Naive thymus-derived CD8-positive, alpha-beta T cell (primary cell): ENCODE data around the gene NOA1. TPM values are rescaled to one million over a fixed set of nuclear protein-coding genes. Genes with fewer than 3 reads are reported as not detected.

Experiments
- ATAC-seq, 2 donors: fragments of 150-1000 bp; cut with Tn5 transposase in 1 of 2; sonication (Bioruptor Pico), chemical (Tn5 transposase) in 1 of 2; 1 replicate in 1 of 2; 2 replicates in 1 of 2; pipeline ENCODE4 v1.10.0; 2021; ENCODE audit warnings: mild to moderate bottlenecking in 2 of 2, moderate library complexity in 2 of 2
- POLR2A ChIA-PET: fragments of 350-600 bp; sonication (Branson Sonifier 250); formaldehyde crosslinking; loops from one replicate; lab custom pipeline; 2021; ENCODE audit warnings: antibody characterized with exemption; lab: Charles Lee
- DNase-seq, 10 donors: peaks; one replicate each; pipeline versions ENCODE4 v3.0.0 to v3.0.0-alpha.2; 2020 to 2022
- H3K27ac Mint-ChIP-seq, 10 donors: one replicate each; pipeline ENCODE4 v1.8.0; 2020 to 2022; ENCODE audit warnings: mild to moderate bottlenecking in 10 of 10, mixed read lengths in 10 of 10, moderate library complexity in 4 of 10, inconsistent platforms in 1 of 10
- H3K27me3 Mint-ChIP-seq, 5 donors: one replicate each; pipeline ENCODE4 v1.8.0; 2021 to 2022; ENCODE audit warnings: mixed read lengths in 5 of 5
- H3K36me3 Mint-ChIP-seq, 3 donors: one replicate each; pipeline ENCODE4 v1.8.0; 2020 to 2022; ENCODE audit warnings: mixed read lengths in 3 of 3, mild to moderate bottlenecking in 2 of 3, inconsistent platforms in 1 of 3
- H3K4me1 Mint-ChIP-seq, 4 donors: one replicate each; pipeline ENCODE4 v1.8.0; 2021 to 2022; ENCODE audit warnings: mixed read lengths in 4 of 4
- H3K4me3 Mint-ChIP-seq, 10 donors: one replicate each; pipeline ENCODE4 v1.8.0; 2020 to 2022; ENCODE audit warnings: mild to moderate bottlenecking in 10 of 10, mixed read lengths in 10 of 10, moderate library complexity in 6 of 10, inconsistent platforms in 1 of 10
- H3K9me3 Mint-ChIP-seq, 9 donors: one replicate each; pipeline ENCODE4 v1.8.0; 2020 to 2022; ENCODE audit warnings: mixed read lengths in 9 of 9, mild to moderate bottlenecking in 3 of 9, inconsistent platforms in 1 of 9, moderate library complexity in 1 of 9
- polyA plus RNA-seq, 3 donors: library from polyadenylated mRNA; unstranded; fragments of 300-500 nt; fragmentation: Illumina TruSeq; gene quantifications; one replicate each; pipeline ENCODE4 v1.2.3, GENCODE V29; 2021
- total RNA-seq, 8 experiments: library from RNA in 2 of 8; stranded (reverse) in 2 of 8; gene quantifications; one replicate each; pipeline ENCODE4 v1.2.3 and lab custom pipeline; 2021 to 2026

The NOA1 gene
- total and polyA plus RNA-seq, 5 experiments from 2014 or later, result 17.8 to 24.6 (median 21.5) TPM

GRCh38 chr4:56979421-56980072, 2.1 kb upstream of the NOA1 start:
- POLR2A ChIA-PET, result interaction anchor here (0.6 to 5.2 kb wide), 8 partner anchors 13 to 592 kb away, joined by 3 to 154 read pairs (median 4); partner anchors contain the start of genes AASDH, PAICS, PPAT and REST
- peak in 4 of 10 donors; percentile 11 to 32 (median 18) for DNase-seq
- Mint-ChIP-seq H3K4me1 (peaks cover 17 to 79% (median 63%) of the 10 kb centered on the region in 4 donors), H3K4me3 (peak overlapping the region; percentile 98 to 100 (median 99)), H3K27me3 (no peaks in the 10 kb centered on the region), H3K36me3 (peaks cover 0 to 31% (median 5%) of the 10 kb centered on the region in 3 donors), H3K27ac (peak overlapping the region; percentile 96 to 99 (median 98)), H3K9me3 (no peaks in the 10 kb centered on the region)
- no peak for ATAC-seq

DNA sequence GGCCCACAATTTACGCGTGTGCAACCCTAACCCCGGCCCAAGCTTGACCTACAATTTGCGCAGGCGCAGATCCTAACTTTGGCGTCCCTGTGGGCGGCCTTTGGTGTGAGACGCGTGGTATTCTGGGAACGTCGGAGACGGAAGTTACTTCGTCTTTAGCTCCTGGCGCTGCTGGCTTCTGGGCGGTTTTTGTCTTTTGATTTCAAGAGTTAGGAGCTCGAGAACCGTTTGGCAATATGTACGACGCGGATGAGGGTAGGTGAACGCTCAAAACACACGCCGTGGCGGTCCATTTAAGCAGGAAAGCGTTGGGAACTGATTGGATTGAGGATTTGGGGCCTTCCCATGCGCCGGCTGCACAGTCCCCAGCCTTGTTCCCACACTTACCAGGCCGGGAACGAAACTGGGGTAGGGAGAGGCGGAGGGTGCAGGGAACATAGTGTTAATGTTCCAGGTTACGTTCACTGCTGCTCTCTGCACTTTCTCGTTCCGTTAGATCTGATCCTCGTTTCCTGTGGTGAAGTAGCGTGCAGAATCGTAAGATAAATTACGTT, 1.4 kb upstream of the NOA1 start, which contains the start of gene POLR2B:
TSS of gene POLR2B (plus strand) at position 147 of the 554 bp plus-strand sequence. CDS start at position 237, 90 bp downstream.
- peak; percentile 38 to 45 for ATAC-seq
- H3K4me1 Mint-ChIP-seq, result peaks cover 19 to 77% (median 61%) of the 10 kb centered on the region in 4 donors

DNA sequence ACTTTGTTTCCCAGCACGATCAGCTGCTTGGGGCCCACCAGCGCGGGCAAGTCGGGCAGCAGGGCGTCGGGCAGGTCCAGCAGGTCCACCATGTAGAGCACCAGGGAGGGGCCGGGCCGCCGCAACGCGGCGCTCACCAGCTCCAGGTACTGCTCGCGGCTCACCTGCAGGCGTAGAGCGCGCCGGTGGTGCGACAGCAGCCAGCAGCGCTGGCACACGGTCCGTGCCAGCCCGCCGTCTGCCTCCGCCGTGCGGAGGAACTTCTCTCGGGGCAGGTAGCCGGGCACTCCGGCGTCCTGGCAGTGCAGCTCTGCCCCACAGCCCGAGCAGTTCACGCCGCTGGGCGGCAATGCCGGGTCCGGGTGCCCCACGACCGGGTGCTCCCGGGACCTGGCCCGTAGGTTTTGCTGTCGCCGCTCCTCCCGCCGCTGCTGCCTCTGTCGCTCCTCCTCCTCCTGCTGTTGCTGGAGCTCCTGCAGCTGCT, 527 bp downstream of the NOA1 start:
- POLR2A ChIA-PET, result interaction anchor here (0.8 to 5.2 kb wide), 11 partner anchors 9 to 1029 kb away, joined by 3 to 154 read pairs (median 8); partner anchors contain the start of genes AASDH, CEP135, PAICS and PPAT
- H3K27me3 Mint-ChIP-seq, result no peaks in the 10 kb centered on the region
- ATAC-seq (peak; percentile 49 to 50), DNase-seq (peak in 9 of 10 donors; percentile 30 to 68 (median 50))
- H3K4me3 Mint-ChIP-seq, result peak overlapping the region; percentile 98 to 100 (median 99)
- peak overlapping the region; percentile 95 to 99 (median 97) for H3K27ac Mint-ChIP-seq
- H3K9me3 Mint-ChIP-seq, result peaks cover 0 to 20% (median 3%) of the 10 kb centered on the region in 9 donors
- peaks cover 20 to 39% (median 28%) of the 10 kb centered on the region in 3 donors for H3K36me3 Mint-ChIP-seq
- peaks cover 16 to 74% (median 59%) of the 10 kb centered on the region in 4 donors for H3K4me1 Mint-ChIP-seq

More for the DNA sequence above, 1.4 kb upstream of the NOA1 start, which contains the start of gene POLR2B:
- Mint-ChIP-seq H3K27me3 (no peaks in the 10 kb centered on the region), H3K9me3 (peaks cover 0 to 2% (median 0%) of the 10 kb centered on the region in 9 donors), H3K27ac (peak within 1 kb of the TSS; percentile 96 to 99 (median 98)), H3K4me3 (peak within 1 kb of the TSS; percentile 98 to 100 (median 99)), H3K36me3 (peaks cover 3 to 32% (median 8%) of the 10 kb centered on the region in 3 donors)
- POLR2A ChIA-PET, result interaction anchor here (0.7 to 5.2 kb wide), 14 partner anchors 12 to 1031 kb away, joined by 3 to 154 read pairs (median 4); partner anchors contain the start of genes AASDH, CEP135, PAICS and PPAT
- peak; percentile 63 to 91 (median 74) for DNase-seq

DNA sequence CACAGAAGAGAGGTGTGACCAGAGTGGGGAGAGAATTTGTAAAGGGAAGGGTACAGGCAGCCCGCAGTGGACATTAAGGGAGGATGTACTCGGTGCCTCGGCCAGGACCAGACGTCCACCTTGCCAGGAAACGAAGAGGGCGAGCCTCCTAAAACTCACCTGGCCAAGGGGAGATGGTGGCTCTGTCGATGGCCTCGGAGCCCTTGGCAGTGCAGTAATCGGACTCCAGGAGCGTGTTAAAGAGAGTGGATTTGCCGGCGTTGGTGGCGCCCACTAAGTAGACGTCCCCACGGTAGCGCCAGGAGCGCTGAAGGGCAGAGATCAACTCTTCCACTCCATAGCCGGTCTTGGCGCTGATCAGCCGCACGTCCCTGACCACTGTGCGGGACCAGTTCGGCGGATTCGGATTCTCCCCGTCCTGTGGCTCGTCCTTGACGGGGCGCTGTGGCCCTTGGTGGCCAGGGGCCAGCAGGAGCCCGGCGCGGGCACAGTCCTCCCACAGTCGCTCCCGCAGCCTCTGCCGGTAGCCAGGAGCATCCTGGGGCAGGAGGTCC, 1.0 kb downstream of the NOA1 start:
- POLR2A ChIA-PET, result interaction anchor here (1.3 to 5.2 kb wide), 6 partner anchors 15 to 540 kb away, joined by 5 to 154 read pairs (median 12); partner anchors contain the start of genes PAICS, PPAT and REST
- Mint-ChIP-seq H3K4me1 (peaks cover 12 to 72% (median 55%) of the 10 kb centered on the region in 4 donors), H3K9me3 (peaks cover 0 to 20% (median 3%) of the 10 kb centered on the region in 9 donors), H3K27ac (peak overlapping the region; percentile 37 to 91 (median 73)), H3K4me3 (peak overlapping the region; percentile 98 to 100 (median 99)), H3K36me3 (peaks cover 20 to 40% (median 32%) of the 10 kb centered on the region in 3 donors), H3K27me3 (no peaks in the 10 kb centered on the region)
- ATAC-seq (no peak), DNase-seq (no peak)

DNA sequence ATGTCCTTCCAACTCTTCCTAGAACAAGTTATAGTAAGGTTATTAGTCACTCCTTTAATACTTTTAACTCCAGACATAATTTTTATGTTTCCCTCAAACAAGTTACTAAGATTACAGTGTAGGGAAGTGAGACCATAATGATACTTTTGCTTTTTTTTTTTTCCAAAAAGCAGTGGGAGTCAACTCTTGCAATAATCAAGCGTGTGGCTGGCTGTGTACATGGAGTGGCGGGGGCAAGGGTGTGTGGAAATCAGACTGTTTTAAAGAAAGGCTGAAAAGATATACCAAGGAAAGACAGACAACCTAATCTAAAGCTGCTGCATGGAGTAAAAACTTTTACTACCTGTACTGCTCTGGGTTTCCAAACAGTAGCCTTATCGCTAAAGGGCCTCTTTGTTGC, 4.1 kb downstream of the NOA1 start:
- H3K9me3 Mint-ChIP-seq, result peaks cover 0 to 20% (median 3%) of the 10 kb centered on the region in 9 donors
- ATAC-seq (no peak), DNase-seq (no peak)
- peaks cover 12 to 46% (median 40%) of the 10 kb centered on the region in 4 donors for H3K4me1 Mint-ChIP-seq
- peak overlapping the region in 1 of 10 donors; percentile 67 for H3K4me3 Mint-ChIP-seq
- POLR2A ChIA-PET, result no interaction called here
- no peaks in the 10 kb centered on the region for H3K27me3 Mint-ChIP-seq
- peaks cover 20 to 60% (median 35%) of the 10 kb centered on the region in 3 donors for H3K36me3 Mint-ChIP-seq
- H3K27ac Mint-ChIP-seq, result no peak overlapping the region

DNA sequence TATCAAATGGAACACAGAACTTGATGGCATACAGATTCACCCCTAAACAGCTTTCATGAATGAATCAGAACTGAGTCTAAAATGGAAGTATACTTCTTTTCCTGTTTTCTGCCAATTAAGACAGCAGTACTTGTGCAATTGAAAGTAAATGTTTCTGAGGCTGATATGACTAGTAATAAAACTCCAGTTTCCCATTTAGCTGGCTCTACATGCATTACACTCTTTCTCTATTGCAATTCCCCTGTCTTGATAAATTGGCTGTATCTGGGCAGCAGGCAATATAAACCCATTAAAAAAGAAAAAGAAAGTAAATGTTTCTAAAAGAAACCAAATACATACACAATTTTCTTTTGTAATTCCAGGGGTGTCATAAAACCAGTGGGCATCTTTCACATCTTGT, 4.6 kb downstream of the NOA1 start:
- Mint-ChIP-seq H3K36me3 (peaks cover 20 to 63% (median 35%) of the 10 kb centered on the region in 3 donors), H3K4me1 (peaks cover 12 to 46% (median 39%) of the 10 kb centered on the region in 4 donors), H3K4me3 (no peak overlapping the region), H3K27ac (no peak overlapping the region), H3K9me3 (peaks cover 0 to 20% (median 3%) of the 10 kb centered on the region in 9 donors), H3K27me3 (no peaks in the 10 kb centered on the region)
- ATAC-seq (no peak), DNase-seq (no peak)
- POLR2A ChIA-PET, result no interaction called here

GRCh38 chr4:56972389-56972788, 5.0 kb downstream of the NOA1 start:
- DNase-seq (no peak), ATAC-seq (no peak)
- Mint-ChIP-seq H3K27me3 (no peaks in the 10 kb centered on the region), H3K27ac (peak overlapping the region in 1 of 10 donors; percentile 19), H3K4me3 (peak overlapping the region in 2 of 10 donors; percentile 12 to 51), H3K36me3 (peaks cover 20 to 67% (median 35%) of the 10 kb centered on the region in 3 donors), H3K9me3 (peaks cover 0 to 20% (median 3%) of the 10 kb centered on the region in 9 donors), H3K4me1 (peaks cover 10 to 46% (median 36%) of the 10 kb centered on the region in 4 donors)
- POLR2A ChIA-PET, result no interaction called here

GRCh38 chr4:56971383-56971782, 6.0 kb downstream of the NOA1 start:
- POLR2A ChIA-PET, result no interaction called here
- H3K9me3 Mint-ChIP-seq, result peaks cover 0 to 20% (median 3%) of the 10 kb centered on the region in 9 donors
- no peak for ATAC-seq
- DNase-seq, result no peak
- H3K27ac Mint-ChIP-seq, result no peak overlapping the region
- H3K36me3 Mint-ChIP-seq, result peaks cover 20 to 77% (median 35%) of the 10 kb centered on the region in 3 donors
- peaks cover 8 to 45% (median 32%) of the 10 kb centered on the region in 4 donors for H3K4me1 Mint-ChIP-seq
- H3K4me3 Mint-ChIP-seq, result no peak overlapping the region
- no peaks in the 10 kb centered on the region for H3K27me3 Mint-ChIP-seq

- H3K27ac Mint-ChIP-seq, result no peak overlapping the region
- H3K27me3 Mint-ChIP-seq, result no peaks in the 10 kb centered on the region
- ATAC-seq (no peak), DNase-seq (no peak)
- POLR2A ChIA-PET, result interaction anchor here (1.9 to 4.7 kb wide), 2 partner anchors 17 to 52 kb away, joined by 4 to 17 read pairs; partner anchors contain the start of genes NOA1 and POLR2B
- H3K4me3 Mint-ChIP-seq, result no peak overlapping the region
- H3K9me3 Mint-ChIP-seq, result no peaks in the 10 kb centered on the region
- H3K36me3 Mint-ChIP-seq, result peaks cover 4 to 46% (median 8%) of the 10 kb centered on the region in 3 donors
- peaks cover 0 to 2% (median 0%) of the 10 kb centered on the region in 4 donors for H3K4me1 Mint-ChIP-seq
Measured at GRCh38 chr4:56961107-56961500, 16.3 kb downstream of the NOA1 start.

GRCh38 chr4:56959100-56959499, 18.3 kb downstream of the NOA1 start:
- peaks cover 0 to 28% (median 6%) of the 10 kb centered on the region in 3 donors for H3K36me3 Mint-ChIP-seq
- no peaks in the 10 kb centered on the region for H3K27me3 Mint-ChIP-seq
- POLR2A ChIA-PET, result interaction anchor here (4.7 kb wide), 1 partner anchor 19 kb away, joined by 17 read pairs; the partner anchor contains the start of genes NOA1 and POLR2B
- H3K4me1 Mint-ChIP-seq, result peaks cover 0 to 2% (median 0%) of the 10 kb centered on the region in 4 donors
- no peaks in the 10 kb centered on the region for H3K9me3 Mint-ChIP-seq
- H3K27ac Mint-ChIP-seq, result no peak overlapping the region
- DNase-seq, result no peak
- H3K4me3 Mint-ChIP-seq, result no peak overlapping the region
- ATAC-seq, result no peak

DNA sequence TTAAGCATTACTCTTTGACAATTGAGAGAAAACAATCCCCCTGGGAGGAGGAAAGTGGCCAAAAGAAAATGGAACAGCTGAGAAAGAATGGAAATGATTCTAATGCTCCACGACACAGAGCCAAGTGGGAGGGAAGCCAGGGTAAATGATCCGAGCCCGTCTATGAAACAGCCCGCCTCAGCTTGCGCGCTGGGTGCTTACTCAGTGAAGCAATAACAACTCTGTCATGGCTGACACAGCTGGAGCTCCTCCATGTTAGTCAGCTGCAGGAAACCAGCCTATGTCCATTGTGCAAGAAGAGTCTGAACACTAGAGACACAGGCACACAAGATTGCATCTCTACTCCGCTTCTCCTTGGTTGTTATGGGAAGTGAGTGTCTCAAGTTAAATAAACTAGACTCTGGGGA, 19.3 kb downstream of the NOA1 start:
- POLR2A ChIA-PET, result no interaction called here
- no peak for ATAC-seq

More for the DNA sequence above, 19.3 kb downstream of the NOA1 start:
- H3K27ac Mint-ChIP-seq, result peak overlapping the region in 1 of 10 donors; percentile 14
- peaks cover 0 to 2% (median 0%) of the 10 kb centered on the region in 4 donors for H3K4me1 Mint-ChIP-seq
- DNase-seq, result no peak
- no peaks in the 10 kb centered on the region for H3K27me3 Mint-ChIP-seq
- H3K9me3 Mint-ChIP-seq, result no peaks in the 10 kb centered on the region
- peaks cover 0 to 19% (median 6%) of the 10 kb centered on the region in 3 donors for H3K36me3 Mint-ChIP-seq
- no peak overlapping the region for H3K4me3 Mint-ChIP-seq
